Adrenal gland (tissue), 5 donors: ENCODE data around the gene LPO.
A peak's percentile ranks its signal among the peaks of the same experiment; 100 is the strongest.

Experiments
- POLR2A ChIP-seq, 2 donors: fragments of 450-650 bp; IDR thresholded peaks; one replicate each; pipeline ENCODE4 v1.6.1; 2017; ENCODE audit warnings: antibody characterized with exemption in 2 of 2, mild to moderate bottlenecking in 2 of 2, moderate library complexity in 1 of 2
- TF ChIP-seq, protein P1 (sequence below), 6 experiments: fragments of 450-650 bp in 4 of 6; fragments of 200-600 bp in 2 of 6; sonication (generic) in 1 of 6; IDR thresholded peaks; 1 replicate in 5 of 6; 2 replicates in 1 of 6; pipeline versions ENCODE4 v1.5.1 to v1.8.0; 2016 to 2021; ENCODE audit warnings: antibody characterized with exemption in 6 of 6, mild to moderate bottlenecking in 2 of 6, moderate library complexity in 1 of 6
- donor health status: DM: no; HTN: no; CAD: no.

- TF ChIP-seq, protein P1, sequence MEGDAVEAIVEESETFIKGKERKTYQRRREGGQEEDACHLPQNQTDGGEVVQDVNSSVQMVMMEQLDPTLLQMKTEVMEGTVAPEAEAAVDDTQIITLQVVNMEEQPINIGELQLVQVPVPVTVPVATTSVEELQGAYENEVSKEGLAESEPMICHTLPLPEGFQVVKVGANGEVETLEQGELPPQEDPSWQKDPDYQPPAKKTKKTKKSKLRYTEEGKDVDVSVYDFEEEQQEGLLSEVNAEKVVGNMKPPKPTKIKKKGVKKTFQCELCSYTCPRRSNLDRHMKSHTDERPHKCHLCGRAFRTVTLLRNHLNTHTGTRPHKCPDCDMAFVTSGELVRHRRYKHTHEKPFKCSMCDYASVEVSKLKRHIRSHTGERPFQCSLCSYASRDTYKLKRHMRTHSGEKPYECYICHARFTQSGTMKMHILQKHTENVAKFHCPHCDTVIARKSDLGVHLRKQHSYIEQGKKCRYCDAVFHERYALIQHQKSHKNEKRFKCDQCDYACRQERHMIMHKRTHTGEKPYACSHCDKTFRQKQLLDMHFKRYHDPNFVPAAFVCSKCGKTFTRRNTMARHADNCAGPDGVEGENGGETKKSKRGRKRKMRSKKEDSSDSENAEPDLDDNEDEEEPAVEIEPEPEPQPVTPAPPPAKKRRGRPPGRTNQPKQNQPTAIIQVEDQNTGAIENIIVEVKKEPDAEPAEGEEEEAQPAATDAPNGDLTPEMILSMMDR (IDR thresholded peaks at IDR 0.05) = peak; percentile 26 to 52 (median 35)
- TF ChIP-seq POLR2A (IDR thresholded peaks at IDR 0.05) = no peak
These were observed 38.3 kb upstream of the LPO start for GRCh38 chr17:58200024-58200633.
